Psoas muscle (tissue), 8 donors: Measurements from ENCODE around the gene PARM1. TPM values are rescaled to one million over a fixed set of nuclear protein-coding genes. Genes with fewer than 3 reads are reported as not detected.

Experiments
- ATAC-seq, 4 donors: fragments of 200-7000 bp; cut with Tn5 transposase; one replicate each; pipeline ENCODE4 v1.9.1; 2020; ENCODE audit warnings: moderate library complexity in 3 of 4, mild to moderate bottlenecking in 2 of 4
- DNase-seq, 2 donors: peaks; one replicate each; pipeline ENCODE4 v3.0.0-alpha.2; 2020
- H3K27ac ChIP-seq: fragments of 200-600 bp; one replicate; pipeline ENCODE4 v1.8.0; 2022
- H3K27me3 ChIP-seq, 3 donors: fragments of 200-600 bp in 1 of 3; one replicate each; pipeline versions ENCODE4 v1.6.1 to v1.8.0; 2013 to 2022; ENCODE audit warnings: low read length in 2 of 3, mild to moderate bottlenecking in 2 of 3, moderate library complexity in 1 of 3; ENCODE audit not compliant: insufficient read depth in 3 of 3
- H3K36me3 ChIP-seq, 2 donors: fragments of 200-600 bp in 1 of 2; one replicate each; pipeline versions ENCODE4 v1.6.1 to v1.8.0; 2013 to 2022; ENCODE audit warnings: low read depth in 1 of 2, mild to moderate bottlenecking in 1 of 2, moderate library complexity in 1 of 2; ENCODE audit not compliant: insufficient read depth in 1 of 2
- H3K4me1 ChIP-seq: fragments of 200-600 bp; one replicate; pipeline ENCODE4 v1.8.0; 2022
- H3K4me3 ChIP-seq: fragments of 200-600 bp; one replicate; pipeline ENCODE4 v1.8.0; 2022; ENCODE audit warnings: mild to moderate bottlenecking
- H3K9me3 ChIP-seq: fragments of 200-600 bp; one replicate; pipeline ENCODE4 v1.8.0; 2022
- CTCF ChIP-seq: fragments of 200-600 bp; IDR thresholded peaks from one replicate; pipeline ENCODE4 v1.8.0; 2022; ENCODE audit warnings: antibody characterized with exemption
- WGBS, 3 donors: extraction: QIAGEN DNeasy Blood & Tissue Kit; methylation state at CpG; one replicate each; pipeline versions ENCODE4 v1.1.6 to v1.1.7; 2013; 5-methylcytosine and 5-hydroxymethylcytosine counted together
- intact Hi-C, 2 donors: fragments of 100-400 bp; cut with DNase I; formaldehyde crosslinking; loops; one replicate each; pipeline versions ENCODE4 v1.11.0 to v1.14.2; 2022
- polyA plus RNA-seq, 3 donors: library from polyadenylated mRNA; stranded (reverse); fragments of 200-250 nt; gene quantifications; one replicate each; pipeline ENCODE4 v1.2.3, GENCODE V29; 2013
- total RNA-seq, 4 donors: library from RNA; stranded (reverse); fragmentation: NEBNext Ultra II Directional in 2 of 4; extraction: Animal tissue kit (Norgen Biotek cat#: 25700) in 2 of 4; gene quantifications; one replicate each; pipeline versions ENCODE4 v1.2.1 to v1.2.4, GENCODE V29; 2021 to 2023
- donor health status: healthy with polysubstance abuse.
- donor health status: DM: no; HTN: no; CAD: no; lungs with moderate emphysema.
- donor health status: Bipolar disorder and iron deficiency.
- donor health status: healthy.
- donor health status: DM: yes; HTN: yes; CAD: no.
- donor health status: DM: no; HTN: no; CAD: no.
- donor health status: DM: no; HTN: no; CAD: no.
- donor health status: DM: yes; HTN: yes; CAD: no.

PARM1 gene
- total and polyA plus RNA-seq, 7 donors = 1.3 to 14.5 (median 5.2) TPM

GRCh38 chr4:74962584-74962983 is 29.7 kb downstream of the PARM1 start:
- Histone ChIP-seq H3K27me3 (no peaks in the 10 kb centered on the region), H3K9me3 (no peaks in the 10 kb centered on the region), H3K27ac (no peak overlapping the region), H3K4me3 (no peak overlapping the region), H3K4me1 (no peaks in the 10 kb centered on the region), H3K36me3 (no peaks in the 10 kb centered on the region)
- TF ChIP-seq CTCF = no peak
- ATAC-seq (no peak), DNase-seq (no peak)
- intact Hi-C loops = no loop called here

DNA sequence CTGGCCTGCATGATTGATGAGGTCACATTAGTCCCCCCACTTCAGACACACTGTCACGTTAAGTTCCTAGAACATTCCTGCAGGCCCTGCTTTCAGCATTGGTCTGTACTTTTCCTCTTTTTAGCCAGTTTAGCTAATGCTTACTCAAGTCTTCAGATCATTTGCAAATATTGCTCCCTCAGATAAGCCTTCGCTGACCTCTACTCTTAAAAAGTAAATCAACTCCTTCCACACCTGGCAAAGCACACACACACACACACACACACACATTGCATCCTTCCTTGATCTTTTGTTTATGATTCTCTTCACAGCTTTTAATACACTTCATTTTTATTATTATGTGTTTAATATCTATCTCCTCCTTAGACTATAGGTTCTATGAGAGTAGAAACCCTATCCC is 31.4 kb downstream of the PARM1 start:
- Histone ChIP-seq H3K27me3 (no peaks in the 10 kb centered on the region), H3K36me3 (no peaks in the 10 kb centered on the region), H3K27ac (no peak overlapping the region), H3K9me3 (no peaks in the 10 kb centered on the region), H3K4me3 (no peak overlapping the region), H3K4me1 (peaks cover 15% of the 10 kb centered on the region)
- 66 to 85% (median 80%) methylated on average over 2 of the region's 2 CpGs for WGBS, 3 donors
- intact Hi-C loops = no loop called here
- TF ChIP-seq CTCF = no peak
- no peak for ATAC-seq
- no peak for DNase-seq

- TF ChIP-seq CTCF = no peak
- no peaks in the 10 kb centered on the region for H3K36me3 ChIP-seq
- no peaks in the 10 kb centered on the region for H3K27me3 ChIP-seq
- H3K4me3 ChIP-seq = no peak overlapping the region
- peak overlapping the region; percentile 50 for H3K27ac ChIP-seq
- intact Hi-C loops = loop anchor here in 1 of 2 donors (5.0 kb wide), 1 partner anchor 40 kb away; no protein-coding TSS in a partner anchor
- no peak for DNase-seq
- H3K4me1 ChIP-seq = peaks cover 31% of the 10 kb centered on the region
- no peaks in the 10 kb centered on the region for H3K9me3 ChIP-seq
- 41 to 57% (median 45%) methylated on average over 3 of the region's 3 CpGs for WGBS, 3 donors
- ATAC-seq = no peak
Observed at GRCh38 chr4:74967324-74967723, 34.4 kb downstream of the PARM1 start.

DNA sequence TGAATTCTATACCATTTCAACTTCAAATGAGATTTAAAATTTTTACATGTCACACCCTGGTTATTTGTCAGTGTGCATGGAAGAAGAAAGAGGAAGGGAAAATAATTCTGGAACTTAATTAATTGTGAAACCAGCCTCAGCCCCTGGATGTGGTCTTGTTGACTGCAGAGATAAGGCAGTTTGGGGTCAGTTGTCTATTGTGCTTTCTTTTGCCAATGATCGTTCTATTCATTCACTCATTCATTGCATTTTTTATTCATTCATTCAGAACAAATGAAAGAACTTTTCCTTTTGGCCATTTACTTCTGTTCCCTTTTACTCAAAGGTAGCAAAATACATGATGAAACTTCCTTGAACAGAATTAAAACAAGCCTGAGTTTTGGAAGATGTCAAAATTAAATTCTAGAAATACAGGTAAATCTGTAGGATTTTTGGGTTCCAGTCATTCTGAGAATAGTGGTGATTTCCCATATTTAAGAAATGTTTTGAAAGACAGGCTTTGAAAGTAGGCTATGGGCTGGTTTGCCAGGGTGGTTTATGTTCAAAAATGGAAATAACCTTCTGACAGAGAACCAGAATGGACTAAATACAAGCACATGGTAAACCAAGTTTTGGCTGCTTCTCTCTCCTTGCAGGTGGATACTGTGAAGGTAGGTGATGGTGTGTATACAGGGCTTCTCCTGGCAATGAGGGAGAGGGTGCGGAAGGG is 35.7 kb downstream of the PARM1 start:
- H3K27me3 ChIP-seq = no peaks in the 10 kb centered on the region
- WGBS, 3 donors = 73 to 88% (median 75%) methylated on average over 2 of the region's 2 CpGs
- no peaks in the 10 kb centered on the region for H3K36me3 ChIP-seq
- intact Hi-C loops = loop anchor here in 1 of 2 donors (5.0 kb wide), 1 partner anchor 39 kb away; no protein-coding TSS in a partner anchor
- DNase-seq (no peak), ATAC-seq (no peak)
- no peaks in the 10 kb centered on the region for H3K9me3 ChIP-seq
- TF ChIP-seq CTCF = no peak
- peak overlapping the region; percentile 84 for H3K27ac ChIP-seq
- peaks cover 31% of the 10 kb centered on the region for H3K4me1 ChIP-seq
- no peak overlapping the region for H3K4me3 ChIP-seq
